GM18520 (cell line): ENCODE data around the gene WDR38.
"Not testable (repeated sequence)": the region's sequence is repeated elsewhere in the genome, so short reads cannot be mapped to it uniquely, and the experiment has no call there.

Experiments used
- ATAC-seq: cut with Tn5 transposase; IDR thresholded peaks from one replicate; pipeline ENCODE4 v1.9.1; 2021; ENCODE audit not compliant: unreplicated experiment

The WDR38 gene

DNA sequence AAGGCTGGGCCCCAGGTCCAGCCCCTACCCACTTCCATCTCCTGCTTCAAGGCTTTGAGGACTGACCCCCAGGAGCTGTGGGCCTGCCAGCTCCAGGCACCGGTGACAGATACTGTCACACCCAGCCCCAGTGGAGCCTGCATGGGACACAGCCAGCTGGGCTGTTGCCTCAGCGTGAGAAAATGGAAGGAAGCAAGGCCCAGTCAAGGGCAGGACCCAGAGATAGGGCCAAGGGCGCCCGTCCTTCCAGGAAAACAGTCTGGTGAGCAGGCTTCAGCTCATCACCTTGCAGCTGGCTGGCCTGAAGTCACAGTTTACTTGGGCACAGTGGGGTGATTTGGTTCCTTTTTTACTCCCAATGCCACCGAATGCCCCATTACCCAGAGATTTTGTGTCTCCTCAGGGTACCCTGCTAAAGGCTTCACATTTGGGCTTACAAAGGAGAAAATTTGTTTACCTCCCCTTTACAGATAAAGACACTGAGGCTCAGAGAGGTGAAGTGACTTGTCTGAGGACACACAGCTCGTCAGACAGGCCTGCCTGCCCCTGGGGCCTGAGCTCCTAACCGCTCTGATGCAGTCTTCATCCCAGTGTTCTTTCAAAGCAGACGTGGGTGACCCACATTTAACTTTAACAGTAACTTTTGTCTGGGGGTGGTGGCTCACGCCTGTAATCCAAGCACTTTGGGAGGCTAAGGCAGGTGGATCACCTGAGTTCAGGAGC is 21.5 kb upstream of the WDR38 start:
- no peak for ATAC-seq

- ATAC-seq, result no peak
Observed at GRCh38 chr9:124834591-124834990, 18.7 kb upstream of the WDR38 start.

DNA sequence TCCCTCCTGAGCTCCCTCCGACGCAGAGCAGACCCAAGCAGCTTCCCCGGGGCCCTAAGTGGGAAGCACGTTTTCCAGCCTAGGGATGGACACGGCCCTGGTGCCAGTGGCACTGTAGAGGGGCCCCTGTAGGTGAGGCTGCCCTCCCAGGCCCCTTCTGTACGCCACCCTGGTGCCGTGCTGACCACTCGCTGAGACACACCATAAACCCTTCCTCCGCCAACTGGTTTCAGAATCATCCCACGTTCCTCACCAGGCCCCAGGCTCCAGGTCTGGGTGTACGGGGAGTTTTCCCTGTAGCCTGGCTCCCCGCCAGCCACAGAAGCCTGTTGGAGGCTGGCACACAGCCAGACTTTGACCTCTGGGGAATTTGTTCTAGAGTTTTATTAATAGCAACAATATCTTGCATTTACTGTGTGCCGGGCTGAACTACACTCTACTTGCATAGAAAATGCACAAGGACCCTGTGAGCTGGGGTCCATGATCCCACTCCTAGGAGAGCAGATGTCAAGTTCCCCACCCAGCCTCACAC is 18.2 kb upstream of the WDR38 start:
- ATAC-seq, result no peak

GRCh38 chr9:124838132-124838531 is 15.1 kb upstream of the WDR38 start:
- not testable (repeated sequence) for ATAC-seq

DNA sequence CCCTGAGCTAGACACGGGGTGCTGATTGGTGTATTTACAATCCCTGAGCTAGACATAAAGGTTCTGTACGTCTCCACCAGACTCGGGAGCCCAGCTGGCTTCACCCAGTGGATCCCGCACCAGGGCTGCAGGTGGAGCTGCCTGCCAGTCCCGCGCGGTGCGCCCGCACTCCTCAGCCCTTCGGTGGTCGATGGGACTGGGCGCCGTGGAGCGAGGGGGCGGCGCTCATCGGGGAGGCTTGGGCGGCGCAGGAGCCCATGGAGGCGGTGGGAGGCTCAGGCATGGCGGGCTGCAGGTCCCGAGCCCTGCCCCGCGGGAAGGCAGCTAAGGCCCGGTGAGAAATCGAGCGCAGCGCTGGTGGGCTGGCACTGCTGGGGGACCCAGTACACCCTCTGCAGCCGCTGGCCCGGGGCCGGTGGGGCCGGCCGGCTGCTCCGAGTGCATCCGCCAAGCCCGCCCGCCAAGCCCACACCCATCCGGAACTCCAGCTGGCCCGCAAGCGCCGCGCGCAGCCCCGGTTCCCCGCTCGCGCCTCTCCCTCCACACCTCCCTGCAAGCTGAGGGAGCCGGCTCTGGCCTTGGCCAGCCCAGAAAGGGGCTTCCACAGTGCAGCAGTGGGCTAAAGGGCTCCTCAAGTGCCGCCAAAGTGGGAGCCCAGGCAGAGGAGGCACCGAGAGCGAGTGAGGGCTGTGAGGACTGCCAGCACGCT is 14.5 kb upstream of the WDR38 start:
- ATAC-seq, result not testable (repeated sequence)

GRCh38 chr9:124839612-124840299 is 13.5 kb upstream of the WDR38 start:
- ATAC-seq, result no peak

GRCh38 chr9:124840300-124840833 is 12.9 kb upstream of the WDR38 start:
- no peak for ATAC-seq

- ATAC-seq, result no peak
Observed at GRCh38 chr9:124841075-124841821, 12.0 kb upstream of the WDR38 start.

GRCh38 chr9:124843456-124844034 is 9.7 kb upstream of the WDR38 start:
- ATAC-seq, result no peak

- ATAC-seq, result no peak
Observed at GRCh38 chr9:124844291-124844690, 9.0 kb upstream of the WDR38 start.

DNA sequence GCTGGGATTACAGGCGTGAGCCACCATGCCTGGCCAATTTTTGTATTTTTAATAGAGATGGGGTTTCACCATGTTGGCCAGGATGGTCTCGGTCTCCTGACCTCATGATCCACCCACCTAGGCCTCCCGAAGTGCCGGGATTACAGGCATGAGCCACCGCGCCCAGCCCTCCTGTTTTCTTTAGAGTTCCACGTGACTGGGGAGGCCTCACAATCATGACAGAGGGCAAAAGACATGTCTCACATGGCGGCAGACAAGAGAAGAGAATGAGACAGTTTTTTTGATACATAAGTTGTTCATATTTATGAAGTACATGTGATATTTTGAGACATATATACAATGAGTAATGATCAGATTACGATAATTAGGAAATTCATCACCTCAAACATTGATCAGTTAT is 6.8 kb upstream of the WDR38 start:
- not testable (repeated sequence) for ATAC-seq

- no peak for ATAC-seq
Observed at GRCh38 chr9:124846969-124847368, 6.3 kb upstream of the WDR38 start.

DNA sequence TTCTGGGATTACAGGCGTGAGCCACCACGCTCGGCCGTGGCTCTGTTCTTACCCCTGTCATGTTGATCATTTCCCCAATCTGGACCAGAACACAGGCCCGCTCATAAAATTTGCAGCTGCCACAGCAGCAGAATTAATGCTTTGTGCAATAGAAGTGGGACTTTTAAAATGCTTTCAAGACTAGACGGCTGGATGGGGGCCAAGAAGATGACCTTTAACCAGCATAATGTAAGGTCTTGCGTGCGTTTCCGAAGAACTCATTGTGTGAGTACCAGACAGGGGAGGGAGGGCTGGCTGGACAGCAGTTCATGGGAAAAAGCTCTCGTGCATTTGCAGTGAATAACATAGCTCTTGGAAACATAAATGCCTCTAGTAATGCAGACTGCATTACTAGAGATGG is 3.5 kb upstream of the WDR38 start:
- ATAC-seq, result no peak

DNA sequence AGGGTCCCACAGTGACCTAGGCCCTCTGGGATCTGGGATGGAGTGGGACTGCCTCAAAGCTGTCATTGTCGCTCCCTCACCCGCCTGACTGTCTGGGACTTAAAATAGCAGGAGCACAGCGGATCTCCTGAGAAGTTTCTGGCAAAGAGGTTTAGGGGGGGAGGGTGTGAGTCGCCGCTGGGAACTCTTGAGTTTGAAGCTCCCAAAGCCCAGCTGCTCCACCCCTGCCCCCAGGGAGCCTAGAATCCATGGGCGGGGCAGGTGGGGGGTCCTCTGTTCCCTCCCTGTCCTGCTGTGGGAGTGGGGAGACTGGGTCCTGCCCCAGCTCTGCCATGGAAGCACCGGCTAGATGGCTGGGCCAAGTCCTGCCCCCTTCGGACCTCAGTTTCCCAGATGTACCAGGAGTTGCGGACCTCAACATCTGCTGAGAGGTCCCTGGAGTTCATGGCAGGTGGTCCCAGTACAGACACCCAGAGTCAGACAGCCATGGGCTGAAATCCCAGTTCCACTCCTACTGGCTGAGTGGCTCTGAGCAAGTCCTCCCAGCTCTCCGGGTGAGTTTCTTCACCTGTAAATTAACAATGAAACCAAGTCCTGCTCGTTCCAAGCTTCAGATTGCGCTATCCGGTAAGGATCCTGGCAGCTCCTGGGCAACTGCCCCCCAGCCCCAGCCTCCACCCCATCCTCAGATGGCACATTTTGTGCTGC is 985 bp upstream of the WDR38 start:
- ATAC-seq, result no peak

DNA sequence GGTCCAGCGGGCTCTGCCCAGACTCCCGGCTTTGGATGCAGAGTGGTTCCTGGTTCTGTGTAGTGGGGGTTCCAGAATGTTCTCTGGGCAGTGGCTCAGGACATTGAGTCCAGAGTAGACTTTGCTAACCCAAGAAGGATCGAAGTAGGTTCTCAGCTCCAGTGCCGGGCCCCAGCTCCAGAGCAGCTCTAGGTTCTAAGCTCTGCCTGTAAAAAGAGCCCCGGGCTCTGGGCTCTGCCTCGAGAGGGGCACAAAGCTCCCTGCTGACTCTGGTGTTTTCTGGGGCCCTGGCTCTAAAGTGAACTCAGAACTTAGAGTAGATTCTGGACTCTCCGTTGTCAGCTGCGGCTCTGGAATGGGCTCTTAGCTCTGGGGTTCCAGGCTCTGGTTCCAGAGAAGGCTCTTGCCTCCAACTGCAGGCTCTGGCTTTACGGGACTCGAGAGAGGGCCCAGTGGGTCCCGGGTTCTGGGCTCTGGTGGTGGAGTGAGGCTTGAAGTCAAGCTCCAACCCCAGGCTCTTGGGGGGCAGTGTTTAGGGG is 414 bp downstream of the WDR38 start:
- peak; percentile 10 for ATAC-seq

DNA sequence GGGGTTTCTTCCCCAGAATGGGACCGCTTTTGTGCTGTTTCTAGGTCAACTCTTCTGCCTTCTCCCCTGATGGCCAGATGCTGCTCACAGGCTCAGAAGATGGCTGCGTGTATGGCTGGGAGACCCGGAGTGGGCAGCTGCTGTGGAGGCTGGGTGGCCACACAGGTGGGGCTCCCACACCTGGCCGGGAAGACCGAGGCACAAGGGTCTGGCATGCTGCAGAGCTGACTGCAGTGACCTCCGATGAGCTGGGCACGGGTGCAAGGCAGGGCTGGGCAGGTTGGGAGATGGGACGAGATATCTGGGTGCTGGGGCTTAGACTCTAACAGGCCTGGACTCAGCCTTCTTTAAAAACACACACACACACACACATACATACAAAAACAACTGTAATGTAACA is 901 bp downstream of the WDR38 start:
- no peak for ATAC-seq

DNA sequence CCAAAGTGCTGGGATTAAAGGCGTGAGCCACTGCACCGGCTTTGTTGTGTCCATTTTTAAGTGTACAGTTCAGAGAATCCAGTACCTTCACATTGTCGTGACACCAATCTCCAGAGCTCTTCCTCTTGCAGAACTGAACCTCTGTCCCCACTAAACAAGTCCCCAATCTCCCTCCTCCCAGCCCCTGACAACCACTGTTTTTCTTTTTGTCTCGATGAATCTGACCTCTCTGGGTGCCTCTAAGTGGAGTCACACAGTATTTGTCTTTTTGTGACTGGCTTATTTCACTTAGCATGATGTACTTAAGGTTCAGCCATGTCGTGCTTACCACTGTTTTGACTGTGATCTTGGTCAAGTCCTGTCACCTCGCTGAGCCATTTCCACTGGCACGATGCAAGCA is 1.6 kb downstream of the WDR38 start:
- no peak for ATAC-seq

DNA sequence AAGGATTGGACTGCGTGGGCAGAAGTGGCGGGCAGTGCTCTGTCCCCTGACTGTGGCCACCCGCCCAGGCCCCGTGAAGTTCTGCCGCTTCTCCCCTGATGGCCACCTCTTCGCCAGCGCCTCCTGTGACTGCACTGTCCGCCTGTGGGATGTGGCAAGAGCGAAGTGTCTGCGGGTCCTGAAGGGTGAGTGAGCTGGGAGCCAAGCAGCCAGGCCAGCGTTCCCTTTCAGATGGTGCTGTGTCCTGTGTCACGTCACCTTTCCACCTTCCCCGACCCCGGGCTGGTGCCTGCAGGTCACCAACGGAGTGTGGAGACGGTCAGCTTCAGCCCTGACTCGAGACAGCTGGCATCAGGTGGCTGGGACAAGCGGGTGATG is 2.3 kb downstream of the WDR38 start:
- ATAC-seq, result no peak

DNA sequence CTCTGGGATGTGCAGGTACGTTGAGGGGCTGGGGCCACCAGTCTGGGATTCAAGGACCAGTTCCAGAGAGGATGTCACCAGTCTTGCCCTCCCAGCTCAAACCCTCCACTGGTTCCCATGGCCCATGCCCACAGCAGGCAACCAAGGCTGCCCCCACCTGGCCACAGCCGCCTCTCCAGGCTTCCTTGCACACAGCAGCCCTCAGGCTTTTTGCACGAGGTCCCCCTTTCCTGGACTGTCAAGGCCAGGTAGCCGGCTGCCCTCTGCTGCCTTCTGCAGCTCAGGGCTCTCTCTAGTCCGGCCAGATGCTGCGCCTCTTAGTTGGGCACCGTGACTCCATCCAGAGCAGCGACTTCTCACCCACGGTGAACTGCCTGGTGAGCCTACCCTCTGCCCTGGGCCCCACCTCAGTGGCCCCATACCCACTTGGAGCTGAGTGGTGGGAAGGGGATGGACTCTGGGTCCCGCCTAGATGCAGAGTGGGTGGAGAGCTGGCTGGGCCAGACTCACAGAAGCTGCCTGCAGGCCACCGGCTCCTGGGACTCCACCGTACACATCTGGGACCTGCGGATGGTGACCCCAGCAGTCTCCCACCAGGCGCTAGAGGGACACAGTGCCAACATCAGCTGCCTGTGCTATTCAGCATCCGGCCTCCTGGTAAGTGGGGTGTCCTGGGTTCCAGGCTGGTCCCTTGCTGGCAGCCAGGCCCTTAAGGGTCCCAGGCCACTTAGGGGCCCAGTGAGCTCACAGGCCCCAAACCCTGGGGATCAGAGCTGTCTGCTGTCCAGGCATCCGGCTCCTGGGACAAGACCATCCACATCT is 2.9 kb downstream of the WDR38 start:
- no peak for ATAC-seq
